IMR-90 (cell line): Measurements from ENCODE around the gene TLR3.

Source experiments
- MAZ ChIP-seq: IDR thresholded peaks from 2 replicates; pipeline ENCODE4 v1.6.1; 2012; ENCODE audit warnings: low read depth, mild to moderate bottlenecking, low read length, improper control_type of control experiment, moderate library complexity, borderline replicate concordance
- TF ChIP-seq, protein P1 (sequence below): conservative IDR thresholded peaks from 2 replicates; pipeline ENCODE4 v1.5.1; 2012; ENCODE audit warnings: mild to moderate bottlenecking, low read depth, low read length, improper control_type of control experiment

DNA sequence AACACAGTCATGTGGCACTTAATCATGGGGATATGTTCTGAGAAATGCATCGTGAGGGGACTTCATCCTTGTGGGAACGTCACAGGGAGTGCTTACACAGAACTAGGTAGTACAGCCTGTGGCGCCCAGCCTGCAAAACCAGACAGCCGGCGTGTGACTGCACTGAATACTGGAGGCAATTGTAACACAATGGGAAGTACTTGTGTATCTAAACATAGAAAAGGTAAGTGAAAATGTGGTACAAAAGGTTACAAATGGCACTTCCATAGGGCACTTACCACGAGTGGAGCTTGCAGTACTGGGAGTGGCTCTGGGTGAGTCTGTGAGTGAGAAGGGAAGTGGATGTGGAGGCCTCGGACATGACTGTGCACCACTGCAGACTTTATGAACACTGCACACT is 5.2 kb downstream of the TLR3 start:
- TF ChIP-seq, protein P1, sequence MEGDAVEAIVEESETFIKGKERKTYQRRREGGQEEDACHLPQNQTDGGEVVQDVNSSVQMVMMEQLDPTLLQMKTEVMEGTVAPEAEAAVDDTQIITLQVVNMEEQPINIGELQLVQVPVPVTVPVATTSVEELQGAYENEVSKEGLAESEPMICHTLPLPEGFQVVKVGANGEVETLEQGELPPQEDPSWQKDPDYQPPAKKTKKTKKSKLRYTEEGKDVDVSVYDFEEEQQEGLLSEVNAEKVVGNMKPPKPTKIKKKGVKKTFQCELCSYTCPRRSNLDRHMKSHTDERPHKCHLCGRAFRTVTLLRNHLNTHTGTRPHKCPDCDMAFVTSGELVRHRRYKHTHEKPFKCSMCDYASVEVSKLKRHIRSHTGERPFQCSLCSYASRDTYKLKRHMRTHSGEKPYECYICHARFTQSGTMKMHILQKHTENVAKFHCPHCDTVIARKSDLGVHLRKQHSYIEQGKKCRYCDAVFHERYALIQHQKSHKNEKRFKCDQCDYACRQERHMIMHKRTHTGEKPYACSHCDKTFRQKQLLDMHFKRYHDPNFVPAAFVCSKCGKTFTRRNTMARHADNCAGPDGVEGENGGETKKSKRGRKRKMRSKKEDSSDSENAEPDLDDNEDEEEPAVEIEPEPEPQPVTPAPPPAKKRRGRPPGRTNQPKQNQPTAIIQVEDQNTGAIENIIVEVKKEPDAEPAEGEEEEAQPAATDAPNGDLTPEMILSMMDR: no peak
- TF ChIP-seq MAZ: no peak
